GM21360 (cell line): ENCODE data around the gene TMEM256.
A peak's percentile ranks its signal among the peaks of the same experiment; 100 is the strongest.

Experiments
- ATAC-seq: cut with Tn5 transposase; IDR thresholded peaks from one replicate; pipeline ENCODE4 v1.9.1; 2021; ENCODE audit warnings: mild to moderate bottlenecking, moderate library complexity; ENCODE audit not compliant: unreplicated experiment

Gene TMEM256

GRCh38 chr17:7403977-7404736 lies at the start of gene TMEM256:
Gene TMEM256, minus strand, starts transcription at chr17:7404097. Its CDS starts 13 bp downstream, at chr17:7404084.
- peak; percentile 82 for ATAC-seq

- no peak for ATAC-seq
Measured at GRCh38 chr17:7448461-7448860, 44.6 kb upstream of the TMEM256 start.

GRCh38 chr17:7445619-7445968 lies 41.7 kb upstream of the TMEM256 start:
- no peak for ATAC-seq

- no peak for ATAC-seq
Measured at GRCh38 chr17:7444682-7445618, 41.1 kb upstream of the TMEM256 start, which contains the start of gene CHRNB1. Gene CHRNB1, plus strand, starts transcription at chr17:7445061. Its CDS starts 67 bp downstream, at chr17:7445128.

- ATAC-seq: no peak
Measured at GRCh38 chr17:7443499-7444485, 39.9 kb upstream of the TMEM256 start.

GRCh38 chr17:7442142-7442541 lies 38.2 kb upstream of the TMEM256 start:
- ATAC-seq: no peak

- ATAC-seq: no peak
Measured at GRCh38 chr17:7441266-7441665, 37.4 kb upstream of the TMEM256 start.

- ATAC-seq: no peak
Measured at GRCh38 chr17:7440834-7441195, 36.9 kb upstream of the TMEM256 start.

- ATAC-seq: no peak
Measured at GRCh38 chr17:7440113-7440833, 36.4 kb upstream of the TMEM256 start.

GRCh38 chr17:7439462-7440112 lies 35.7 kb upstream of the TMEM256 start, which contains the start of gene FGF11:
Gene FGF11, plus strand, starts transcription at chr17:7439512. Its CDS starts 109 bp downstream, at chr17:7439621.
- no peak for ATAC-seq

- no peak for ATAC-seq
Measured at GRCh38 chr17:7438656-7439460, 35.0 kb upstream of the TMEM256 start.

- ATAC-seq: no peak
Measured at GRCh38 chr17:7437950-7438614, 34.2 kb upstream of the TMEM256 start.

- no peak for ATAC-seq
Measured at GRCh38 chr17:7437369-7437863, 33.5 kb upstream of the TMEM256 start.

GRCh38 chr17:7436556-7437368 lies 32.9 kb upstream of the TMEM256 start:
- ATAC-seq: no peak

GRCh38 chr17:7435676-7436555 lies 32.0 kb upstream of the TMEM256 start:
- no peak for ATAC-seq

GRCh38 chr17:7432296-7432695 lies 28.4 kb upstream of the TMEM256 start:
- no peak for ATAC-seq
